K562 (cell line): ENCODE measurements around the gene GIPR. TPM values are rescaled to one million over a fixed set of nuclear protein-coding genes. Genes with fewer than 3 reads are reported as not detected.
A peak's percentile ranks its signal among the peaks of the same experiment; 100 is the strongest.

ENCODE experiments used
- ASH1L ChIP-seq: fragments of 450-650 bp; IDR thresholded peaks from 2 replicates; pipeline ENCODE4 v1.6.1; 2018; ENCODE audit warnings: borderline replicate concordance, mild to moderate bottlenecking, low read depth; ENCODE audit not compliant: partially characterized antibody
- CREB3 ChIP-seq: fragments of 450-650 bp; conservative IDR thresholded peaks from 2 replicates; pipeline ENCODE4 v1.6.1; 2016; ENCODE audit warnings: missing genetic modification characterization, low read depth, mild to moderate bottlenecking, missing compliant biosample characterization, moderate library complexity
- ETS1 ChIP-seq: conservative IDR thresholded peaks from 2 replicates; pipeline ENCODE4 v1.6.1; 2011; ENCODE audit warnings: low read depth, mild to moderate bottlenecking, low read length; ENCODE audit not compliant: control insufficient read depth
- FOXP1 ChIP-seq: sonication (generic); formaldehyde crosslinking; IDR thresholded peaks from 2 replicates; pipeline ENCODE4 v1.8.0; 2022; ENCODE audit warnings: mild to moderate bottlenecking, missing genetic modification reagents
- HNRNPLL ChIP-seq: fragments of 200-400 bp; formaldehyde crosslinking; IDR thresholded peaks from 2 replicates; pipeline ENCODE4 v1.6.1; 2017; ENCODE audit warnings: low read length, low read depth, mild to moderate bottlenecking; ENCODE audit not compliant: poor library complexity, severe bottlenecking
- KLF16 ChIP-seq: IDR thresholded peaks from 2 replicates; pipeline ENCODE4 v1.6.1; 2016; ENCODE audit warnings: antibody characterized with exemption
- MAZ ChIP-seq, 2 experiments: fragments of 450-650 bp in 1 of 2; sonication (generic) in 1 of 2; formaldehyde crosslinking; IDR thresholded peaks in 1 of 2; conservative IDR thresholded peaks in 1 of 2; 2 replicates each; pipeline versions ENCODE4 v1.4.0 to v1.5.0; 2020; ENCODE audit warnings: mild to moderate bottlenecking in 1 of 2, missing genetic modification reagents in 1 of 2
- MLLT1 ChIP-seq, 2 experiments: fragments of 450-650 bp; IDR thresholded peaks; 2 replicates each; pipeline ENCODE4 v1.6.1; 2016
- MTA3 ChIP-seq: fragments of 450-650 bp; formaldehyde crosslinking; IDR thresholded peaks from 2 replicates; pipeline ENCODE4 v1.6.1; 2017; ENCODE audit warnings: mild to moderate bottlenecking, borderline replicate concordance
- RBBP5 ChIP-seq: fragments of 200-600 bp; sonication (generic); IDR thresholded peaks from 2 replicates; pipeline ENCODE4 v1.6.1; 2012; ENCODE audit warnings: borderline replicate concordance, mild to moderate bottlenecking, low read length, control low read depth, inconsistent platforms; ENCODE audit not compliant: insufficient read depth, poor library complexity, severe bottlenecking
- RBM25 ChIP-seq: fragments of 200-400 bp; formaldehyde crosslinking; IDR thresholded peaks from 2 replicates; pipeline ENCODE4 v1.6.1; 2018; ENCODE audit warnings: low read length, low read depth, moderate library complexity; ENCODE audit not compliant: severe bottlenecking
- SIN3A ChIP-seq, 2 experiments: fragments of 150-350 bp in 1 of 2; IDR thresholded peaks; 2 replicates each; pipeline ENCODE4 v1.6.1; 2011 to 2016; ENCODE audit warnings: borderline replicate concordance in 2 of 2, low read depth in 2 of 2, low read length in 2 of 2, mild to moderate bottlenecking in 2 of 2, moderate library complexity in 2 of 2; ENCODE audit not compliant: control insufficient read depth in 1 of 2
- TFAP4 ChIP-seq: sonication (generic); formaldehyde crosslinking; IDR thresholded peaks from 2 replicates; pipeline ENCODE4 v1.8.0; 2022; ENCODE audit warnings: missing genetic modification reagents, mild to moderate bottlenecking, moderate library complexity, borderline replicate concordance
- USF1 ChIP-seq: sonication (generic); formaldehyde crosslinking; IDR thresholded peaks from 2 replicates; pipeline ENCODE4 v1.9.0; 2022; ENCODE audit warnings: mild to moderate bottlenecking, missing genetic modification reagents
- ZNF830 ChIP-seq: fragments of 250-450 bp; sonication (Bioruptor Pico); IDR thresholded peaks from 2 replicates; pipeline ENCODE4 v1.5.0; 2021; ENCODE audit warnings: mild to moderate bottlenecking
- polyA plus RNA-seq, 8 experiments: library from polyadenylated mRNA; depleted of rRNA in 4 of 8; stranded (reverse) in 5 of 8; unstranded in 3 of 8; fragments of >200 nt; fragmentation: Nextera tagmentation in 2 of 8; fragmentation: Illumina TruSeq in 1 of 8; extraction: Ambion mirVana in 2 of 8; extraction: Trizol in 1 of 8; gene quantifications; 2 replicates each; pipeline versions ENCODE4 v1.2.1 to v1.2.3, GENCODE V29; 2011 to 2014; ENCODE audit warnings: inconsistent platforms in 1 of 8, missing spikeins in 1 of 8
- total RNA-seq, 7 experiments: library from RNA; depleted of rRNA in 6 of 7; stranded (reverse); fragments of >200 nt in 6 of 7; fragmentation: Illumina TruSeq in 2 of 7; extraction: Trizol in 2 of 7; gene quantifications; 2 replicates each; pipeline versions ENCODE4 v1.2.1 to v1.2.3, GENCODE V29; 2011 to 2021; ENCODE audit warnings: low replicate concordance in 1 of 7

GIPR gene
- total and polyA plus RNA-seq, 9 of the 15 experiments (the other 6 are each of a cell fraction or from before 2014, with no cell fraction given), result 2.2 to 26.8 (median 12.7) TPM

GRCh38 chr19:45692187-45693105 is 24.4 kb downstream of the GIPR start, which contains the start of gene QPCTL (continued):
- peak in 1 of 2 experiments; percentile 80; a peak in 2 of 4 replicates for TF ChIP-seq MLLT1 (IDR thresholded peaks at IDR 0.05)
- TF ChIP-seq SIN3A (IDR thresholded peaks at IDR 0.05; ENCODE audit: borderline replicate concordance in 2 of 2, control insufficient read depth in 1 of 2, low read depth in 2 of 2, low read length in 2 of 2), result peak in 1 of 2 experiments; percentile 73; a peak in 1 of 4 replicates
- peak; percentile 20; the same call in 1 of the 2 replicates for TF ChIP-seq ETS1
- peak; percentile 41; the same call in 1 of the 2 replicates for TF ChIP-seq MTA3
- peak; percentile 76; the same call in 1 of the 2 replicates for TF ChIP-seq FOXP1 (CRISPR knock-in tag)
- TF ChIP-seq RBM25, result peak; percentile 68
- no peak for TF ChIP-seq ZNF830 (CRISPR knock-in tag)
- TF ChIP-seq TFAP4 (CRISPR knock-in tag), result peak; percentile 85
- no peak for TF ChIP-seq KLF16
- TF ChIP-seq HNRNPLL, result peak; percentile 91
- TF ChIP-seq MAZ (CRISPR knock-in tag; conservative IDR thresholded peaks at IDR 0.05 in 1 of 2, IDR thresholded peaks at IDR 0.05 in 1 of 2), result no peak
- TF ChIP-seq ASH1L, result peak; percentile 62
- peak; percentile 51 for TF ChIP-seq RBBP5
- no peak for TF ChIP-seq CREB3 (tag)
- peak; percentile 63; the same call in 1 of the 2 replicates for TF ChIP-seq USF1 (CRISPR knock-in tag)
